Smooth muscle cell (in vitro differentiated cells): Measurements from ENCODE around the gene NAV3. TPM values are rescaled to one million over a fixed set of nuclear protein-coding genes. Genes with fewer than 3 reads are reported as not detected.

Source experiments
- DNase-seq: peaks from one replicate; lab custom pipeline; 2025; ENCODE audit not compliant: unreplicated experiment; lab: John Stamatoyannopoulos, UW
- H2AFZ ChIP-seq: fragments of 200-600 bp; sonication (generic); 2 replicates; pipeline ENCODE4 v1.6.0; 2016; ENCODE audit warnings: antibody characterized with exemption, low read depth, mild to moderate bottlenecking
- H3F3A ChIP-seq: fragments of 200-600 bp; sonication (generic); 2 replicates; pipeline ENCODE4 v1.6.0; 2017; ENCODE audit warnings: antibody characterized with exemption, low read depth
- H3K27ac ChIP-seq: fragments of 200-600 bp; sonication (generic); 2 replicates; pipeline ENCODE4 v1.5.1; 2016; ENCODE audit warnings: low read depth, mild to moderate bottlenecking
- H3K27me3 ChIP-seq: fragments of 200-600 bp; sonication (generic); 2 replicates; pipeline ENCODE4 v1.6.1; 2016; ENCODE audit warnings: low read depth, mild to moderate bottlenecking
- H3K36me3 ChIP-seq: fragments of 200-600 bp; sonication (generic); 2 replicates; pipeline ENCODE4 v1.5.1; 2016; ENCODE audit warnings: low read depth
- H3K4me1 ChIP-seq: fragments of 200-600 bp; sonication (generic); 2 replicates; pipeline ENCODE4 v1.5.1; 2016; ENCODE audit warnings: low read depth
- H3K4me2 ChIP-seq: fragments of 200-600 bp; sonication (generic); 2 replicates; pipeline ENCODE4 v1.6.0; 2016; ENCODE audit warnings: mild to moderate bottlenecking
- H3K4me3 ChIP-seq: fragments of 200-600 bp; sonication (generic); 2 replicates; pipeline ENCODE4 v1.5.1; 2016; ENCODE audit warnings: mild to moderate bottlenecking
- H3K79me2 ChIP-seq: fragments of 200-600 bp; sonication (generic); 2 replicates; pipeline ENCODE4 v1.6.0; 2016; ENCODE audit warnings: low read depth, mild to moderate bottlenecking
- H3K9ac ChIP-seq: fragments of 200-600 bp; sonication (generic); 2 replicates; pipeline ENCODE4 v1.6.0; 2016; ENCODE audit warnings: low read depth
- H3K9me3 ChIP-seq: fragments of 200-600 bp; sonication (generic); replicated peaks from 2 replicates; pipeline ENCODE4 v1.5.1; 2016; ENCODE audit warnings: low read depth
- H4K20me1 ChIP-seq: fragments of 200-600 bp; sonication (generic); 2 replicates; pipeline ENCODE4 v1.6.0; 2016; ENCODE audit warnings: low read depth
- CTCF ChIP-seq: fragments of 200-600 bp; sonication (generic); IDR thresholded peaks from 2 replicates; pipeline ENCODE4 v1.5.1; 2017; ENCODE audit warnings: borderline replicate concordance, mild to moderate bottlenecking, antibody characterized with exemption; ENCODE audit not compliant: insufficient read depth, poor library complexity, severe bottlenecking
- WGBS: methylation state at CpG from one replicate; pipeline ENCODE4 v1.1.7; 2016; ENCODE audit warnings: low lambda C conversion rate; 5-methylcytosine and 5-hydroxymethylcytosine counted together
- polyA plus RNA-seq: library from polyadenylated mRNA; unstranded; fragments of >200 nt; fragmentation: Nextera tagmentation; extraction: Ambion mirVana; gene quantifications from 2 replicates; pipeline ENCODE4 v1.2.1, GENCODE V29; 2016
- total RNA-seq: library from RNA; depleted of rRNA; stranded (reverse); fragments of >200 nt; gene quantifications from 2 replicates; pipeline ENCODE4 v1.2.3, GENCODE V29; 2014

Gene NAV3
- total and polyA plus RNA-seq, 2 experiments from 2014 or later: 8.0 to 31.0 TPM

DNA sequence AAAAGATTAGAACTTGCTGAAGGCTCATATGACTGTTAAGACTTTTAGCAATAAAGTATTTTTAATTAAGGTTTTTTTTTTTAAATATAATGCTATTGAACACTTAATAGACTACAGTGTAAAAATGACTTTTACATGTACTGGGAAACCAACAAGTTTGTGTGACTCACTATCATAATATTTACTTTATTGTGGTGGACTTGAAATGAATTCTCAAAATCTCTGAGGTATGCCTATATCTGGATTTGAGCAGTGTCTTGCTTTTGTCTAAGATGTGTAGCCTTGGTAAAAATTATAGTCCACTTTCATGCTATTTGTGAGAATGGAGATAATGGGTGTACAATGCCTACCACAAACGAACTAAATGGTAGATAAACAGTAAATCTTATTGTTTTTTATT, 33.9 kb upstream of the NAV3 start:
- no peak overlapping the region for H3K4me3 ChIP-seq
- TF ChIP-seq CTCF: no peak
- 70% methylated on average over 1 of the region's 1 CpG for WGBS
- H3K36me3 ChIP-seq: no peaks in the 10 kb centered on the region
- no peaks in the 10 kb centered on the region for H3K9me3 ChIP-seq
- H3F3A ChIP-seq: no peaks in the 10 kb centered on the region
- H3K4me1 ChIP-seq: peaks cover 3% of the 10 kb centered on the region
- no peaks in the 10 kb centered on the region for H4K20me1 ChIP-seq
- H3K4me2 ChIP-seq: peak overlapping the region; percentile 64
- H3K27me3 ChIP-seq: no peaks in the 10 kb centered on the region
- H3K9ac ChIP-seq: no peak overlapping the region
- H3K27ac ChIP-seq: peak overlapping the region; percentile 33
- no peak for DNase-seq
- H2AFZ ChIP-seq: no peak overlapping the region
- no peaks in the 10 kb centered on the region for H3K79me2 ChIP-seq

GRCh38 chr12:77800501-77800900, 30.2 kb upstream of the NAV3 start:
- no peaks in the 10 kb centered on the region for H3K9me3 ChIP-seq
- H3K4me1 ChIP-seq: peaks cover 3% of the 10 kb centered on the region
- no peaks in the 10 kb centered on the region for H3F3A ChIP-seq
- H3K27ac ChIP-seq: no peak overlapping the region
- no peaks in the 10 kb centered on the region for H3K27me3 ChIP-seq
- peak overlapping the region; percentile 44 for H2AFZ ChIP-seq
- H3K9ac ChIP-seq: no peak overlapping the region
- no peaks in the 10 kb centered on the region for H4K20me1 ChIP-seq
- no peaks in the 10 kb centered on the region for H3K36me3 ChIP-seq
- DNase-seq: no peak
- no peak overlapping the region for H3K4me3 ChIP-seq
- H3K79me2 ChIP-seq: no peaks in the 10 kb centered on the region
- H3K4me2 ChIP-seq: peak overlapping the region; percentile 15
- no peak for TF ChIP-seq CTCF
- 34% methylated on average over 2 of the region's 2 CpGs for WGBS

GRCh38 chr12:77808534-77808933, 22.2 kb upstream of the NAV3 start:
- H3F3A ChIP-seq: no peaks in the 10 kb centered on the region
- H3K79me2 ChIP-seq: no peaks in the 10 kb centered on the region
- no peak overlapping the region for H2AFZ ChIP-seq
- no peak for DNase-seq
- H3K36me3 ChIP-seq: no peaks in the 10 kb centered on the region
- no peak overlapping the region for H3K4me2 ChIP-seq
- H3K27ac ChIP-seq: no peak overlapping the region
- H4K20me1 ChIP-seq: no peaks in the 10 kb centered on the region
- H3K4me1 ChIP-seq: no peaks in the 10 kb centered on the region
- no peaks in the 10 kb centered on the region for H3K27me3 ChIP-seq
- no peak overlapping the region for H3K4me3 ChIP-seq
- no peaks in the 10 kb centered on the region for H3K9me3 ChIP-seq
- no peak overlapping the region for H3K9ac ChIP-seq
- WGBS: 80% methylated on average over 9 of the region's 9 CpGs
- TF ChIP-seq CTCF: no peak

DNA sequence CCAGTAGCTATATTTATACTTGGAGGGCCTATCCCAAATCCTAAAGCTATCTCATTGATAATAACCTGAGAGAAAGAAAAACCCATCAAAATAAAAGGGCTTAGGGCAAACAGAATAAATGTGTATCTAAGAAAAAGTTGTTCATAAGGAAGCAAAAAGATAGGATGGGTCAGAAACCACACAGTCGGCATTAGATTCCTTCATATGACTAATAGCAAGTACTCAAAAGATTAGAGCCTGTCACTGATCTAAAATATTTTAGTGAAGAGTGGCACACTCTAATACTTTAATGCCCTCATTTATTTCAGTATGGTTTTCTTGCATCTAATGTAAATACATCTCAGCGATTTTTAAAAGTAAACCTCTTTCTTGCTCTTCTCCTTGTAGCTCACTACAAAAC, 17.1 kb upstream of the NAV3 start:
- Histone ChIP-seq H4K20me1 (no peaks in the 10 kb centered on the region), H3K4me1 (no peaks in the 10 kb centered on the region), H3K9ac (no peak overlapping the region), H3K27ac (no peak overlapping the region), H3F3A (no peaks in the 10 kb centered on the region), H3K36me3 (no peaks in the 10 kb centered on the region), H3K27me3 (peaks cover 8% of the 10 kb centered on the region), H3K79me2 (no peaks in the 10 kb centered on the region), H2AFZ (no peak overlapping the region), H3K9me3 (no peaks in the 10 kb centered on the region), H3K4me3 (no peak overlapping the region), H3K4me2 (peak overlapping the region; percentile 47)
- 23% methylated on average over 2 of the region's 2 CpGs for WGBS
- DNase-seq: no peak
- TF ChIP-seq CTCF: no peak
